AG04450 (cell line): ENCODE data around the gene NTM. TPM values are rescaled to one million over a fixed set of nuclear protein-coding genes. Genes with fewer than 3 reads are reported as not detected.

Experiments used
- CTCF ChIA-PET: fragments of 300-600, 350-600 bp; formaldehyde crosslinking; extraction: SDS; loops from one replicate; lab custom pipeline; 2022; ENCODE audit warnings: antibody characterized with exemption, inconsistent platforms; lab: Charles Lee
- POLR2A ChIA-PET: fragments of 350-600 bp; formaldehyde crosslinking; extraction: SDS; loops from one replicate; lab custom pipeline; 2021; ENCODE audit warnings: antibody characterized with exemption, inconsistent platforms; lab: Yijun Ruan, JAX
- DNase-seq: peaks from one replicate; pipeline ENCODE4 v3.0.0-alpha.2; 2011; ENCODE audit warnings: low read depth, low spot score
- H3K27ac ChIP-seq: one replicate; pipeline ENCODE4 v1.5.1; 2012; ENCODE audit warnings: low read depth, low read length, control low read depth
- H3K27me3 ChIP-seq: one replicate; pipeline ENCODE4 v1.6.0; 2012; ENCODE audit warnings: low read length; ENCODE audit not compliant: control insufficient read depth, insufficient read depth
- H3K4me3 ChIP-seq: 2 replicates; pipeline ENCODE4 v1.5.1; 2011; ENCODE audit warnings: mild to moderate bottlenecking, low read depth, low read length, control low read depth
- H3K9me3 ChIP-seq: 2 replicates; pipeline ENCODE4 v1.5.1; 2012; ENCODE audit warnings: low read length; ENCODE audit not compliant: control insufficient read depth, insufficient read depth
- polyA plus RNA-seq: library from polyadenylated mRNA; depleted of rRNA; stranded (reverse); fragments of >200 nt; gene quantifications from 2 replicates; pipeline ENCODE4 v1.2.3, GENCODE V29; 2011
- small RNA-seq: library from RNA; depleted of rRNA; stranded (forward); fragments of <200 nt; gene quantifications from one replicate; pipeline ENCODE3, GENCODE V24; 2012; ENCODE audit warnings: low read depth; ENCODE audit not compliant: insufficient read length
- TF ChIP-seq, protein P1 (sequence below): IDR thresholded peaks from 2 replicates; pipeline ENCODE4 v1.5.1; 2011; ENCODE audit warnings: low read depth, low read length, control low read depth, inconsistent platforms

The NTM gene
- polyA plus RNA-seq, 1 experiment: 26.9 TPM

DNA sequence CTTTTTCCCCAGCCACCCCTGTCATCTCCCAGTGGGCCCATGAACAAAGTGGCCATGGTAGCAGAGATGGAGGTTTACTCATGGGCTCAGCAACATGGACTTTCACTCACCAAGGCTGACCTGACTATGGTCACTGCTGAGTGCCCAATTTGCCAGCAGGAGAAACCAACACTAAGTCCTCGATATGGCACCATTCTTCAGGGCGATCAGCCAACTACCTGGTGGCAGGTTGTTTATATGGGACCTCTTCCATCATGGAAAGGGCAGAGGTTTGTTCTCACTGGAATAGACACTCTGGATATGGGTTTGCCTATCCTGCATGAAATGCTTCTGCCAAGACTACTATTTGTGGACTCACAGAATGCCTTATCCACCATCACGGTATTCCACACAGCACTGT, 1009.1 kb downstream of the NTM start:
- no peaks in the 10 kb centered on the region for H3K9me3 ChIP-seq
- H3K27ac ChIP-seq: no peak overlapping the region
- ChIA-PET CTCF (no interaction called here), POLR2A (no interaction called here)
- TF ChIP-seq, protein P1, sequence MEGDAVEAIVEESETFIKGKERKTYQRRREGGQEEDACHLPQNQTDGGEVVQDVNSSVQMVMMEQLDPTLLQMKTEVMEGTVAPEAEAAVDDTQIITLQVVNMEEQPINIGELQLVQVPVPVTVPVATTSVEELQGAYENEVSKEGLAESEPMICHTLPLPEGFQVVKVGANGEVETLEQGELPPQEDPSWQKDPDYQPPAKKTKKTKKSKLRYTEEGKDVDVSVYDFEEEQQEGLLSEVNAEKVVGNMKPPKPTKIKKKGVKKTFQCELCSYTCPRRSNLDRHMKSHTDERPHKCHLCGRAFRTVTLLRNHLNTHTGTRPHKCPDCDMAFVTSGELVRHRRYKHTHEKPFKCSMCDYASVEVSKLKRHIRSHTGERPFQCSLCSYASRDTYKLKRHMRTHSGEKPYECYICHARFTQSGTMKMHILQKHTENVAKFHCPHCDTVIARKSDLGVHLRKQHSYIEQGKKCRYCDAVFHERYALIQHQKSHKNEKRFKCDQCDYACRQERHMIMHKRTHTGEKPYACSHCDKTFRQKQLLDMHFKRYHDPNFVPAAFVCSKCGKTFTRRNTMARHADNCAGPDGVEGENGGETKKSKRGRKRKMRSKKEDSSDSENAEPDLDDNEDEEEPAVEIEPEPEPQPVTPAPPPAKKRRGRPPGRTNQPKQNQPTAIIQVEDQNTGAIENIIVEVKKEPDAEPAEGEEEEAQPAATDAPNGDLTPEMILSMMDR: no peak
- no peak for DNase-seq
- H3K27me3 ChIP-seq: no peaks in the 10 kb centered on the region
- no peak overlapping the region for H3K4me3 ChIP-seq

Small RNA genes within 50 kb of the gene (small RNA-seq; reads per million reads assigned to genes)
- not detected for gene RNU6ATAC12P
